A549 (cell line): Measurements from ENCODE around the gene ATP5MK.
"Not testable (repeated sequence)": the region's sequence is repeated elsewhere in the genome, so short reads cannot be mapped to it uniquely, and the experiment has no call there.

Experiments
- CTCF ChIP-seq: fragments of >200 bp; sonication (Bioruptor Twin); formaldehyde crosslinking; IDR thresholded peaks from 3 replicates; pipeline ENCODE4 v1.5.1; 2016
- MYC ChIP-seq: IDR thresholded peaks from 2 replicates; pipeline ENCODE4 v1.6.1; 2012; ENCODE audit warnings: mild to moderate bottlenecking, inconsistent platforms, low read length, improper control_type of control experiment, borderline replicate concordance
- POLR2A ChIP-seq: IDR thresholded peaks from 2 replicates; pipeline ENCODE4 v1.6.1; 2012; ENCODE audit warnings: mild to moderate bottlenecking, low read length
- RAD21 ChIP-seq, 2 experiments: fragments of >200 bp in 1 of 2; sonication (Bioruptor Twin) in 1 of 2; formaldehyde crosslinking in 1 of 2; IDR thresholded peaks in 1 of 2; conservative IDR thresholded peaks in 1 of 2; 2 replicates in 1 of 2; 3 replicates in 1 of 2; pipeline ENCODE4 v1.6.1; 2012 to 2018; ENCODE audit warnings: inconsistent platforms in 1 of 2
- RFX5 ChIP-seq: fragments of 450-650 bp; IDR thresholded peaks from 2 replicates; pipeline ENCODE4 v1.7.1; 2014; ENCODE audit warnings: antibody characterized with exemption, mild to moderate bottlenecking, moderate library complexity

- not testable (repeated sequence) for TF ChIP-seq CTCF; POLR2A; RFX5; RAD21 (conservative IDR thresholded peaks at IDR 0.05 in 1 of 2, IDR thresholded peaks at IDR 0.05 in 1 of 2); MYC
These were observed 41.7 kb downstream of the ATP5MK start for GRCh38 chr10:103354567-103354966.
